HUES48 (cell line): Measurements from ENCODE around the gene MRPL21.
"Not testable (repeated sequence)": the region's sequence is repeated elsewhere in the genome, so short reads cannot be mapped to it uniquely, and the experiment has no call there.

ENCODE experiments used
- H3K27ac ChIP-seq: one replicate; pipeline ENCODE4 v1.7.0; 2013; ENCODE audit warnings: low read depth, low read length, inconsistent platforms
- H3K27me3 ChIP-seq: 2 replicates; pipeline ENCODE4 v1.6.1; 2013; ENCODE audit warnings: mild to moderate bottlenecking, low read length; ENCODE audit not compliant: control insufficient read depth, insufficient read depth
- H3K36me3 ChIP-seq: 2 replicates; pipeline ENCODE4 v1.6.1; 2013; ENCODE audit warnings: low read length; ENCODE audit not compliant: control insufficient read depth, insufficient read depth
- H3K4me1 ChIP-seq: 2 replicates; pipeline ENCODE4 v1.6.1; 2013; ENCODE audit warnings: mild to moderate bottlenecking, low read length; ENCODE audit not compliant: control insufficient read depth, insufficient read depth
- H3K4me3 ChIP-seq: 2 replicates; pipeline ENCODE4 v1.5.1; 2013; ENCODE audit warnings: mild to moderate bottlenecking, low read depth, low read length
- H3K9ac ChIP-seq: 2 replicates; pipeline ENCODE4 v1.6.1; 2013; ENCODE audit warnings: mild to moderate bottlenecking, low read depth, low read length, moderate library complexity
- H3K9me3 ChIP-seq: 2 replicates; pipeline ENCODE4 v1.6.1; 2013; ENCODE audit warnings: low read length; ENCODE audit not compliant: control insufficient read depth, insufficient read depth

The MRPL21 gene

DNA sequence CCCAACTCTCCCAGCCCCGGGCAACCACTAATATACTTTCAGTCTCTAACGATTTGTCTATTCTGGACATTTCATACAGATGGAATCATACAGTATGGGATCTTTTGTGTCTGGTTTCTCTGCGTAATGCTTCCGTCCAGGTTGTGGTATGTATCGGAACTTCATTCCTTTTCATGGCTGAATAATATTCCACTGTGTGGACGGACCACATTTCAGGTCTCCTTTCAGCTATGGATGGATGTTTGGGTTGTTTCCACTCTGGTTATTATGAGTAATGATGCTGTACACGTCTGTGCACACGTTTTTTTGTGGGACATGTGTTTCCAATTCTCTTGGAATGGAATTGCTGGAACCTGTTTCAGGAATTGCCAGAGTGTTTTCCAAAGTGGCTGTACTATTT lies 44.5 kb downstream of the MRPL21 start:
- Histone ChIP-seq H3K4me1 (no peaks in the 10 kb centered on the region; the same call in 1 of the 2 replicates), H3K27me3 (peaks cover 12% of the 10 kb centered on the region), H3K9me3 (no peaks in the 10 kb centered on the region), H3K4me3 (no peak overlapping the region), H3K9ac (no peak overlapping the region), H3K36me3 (no peaks in the 10 kb centered on the region), H3K27ac (no peak overlapping the region)

DNA sequence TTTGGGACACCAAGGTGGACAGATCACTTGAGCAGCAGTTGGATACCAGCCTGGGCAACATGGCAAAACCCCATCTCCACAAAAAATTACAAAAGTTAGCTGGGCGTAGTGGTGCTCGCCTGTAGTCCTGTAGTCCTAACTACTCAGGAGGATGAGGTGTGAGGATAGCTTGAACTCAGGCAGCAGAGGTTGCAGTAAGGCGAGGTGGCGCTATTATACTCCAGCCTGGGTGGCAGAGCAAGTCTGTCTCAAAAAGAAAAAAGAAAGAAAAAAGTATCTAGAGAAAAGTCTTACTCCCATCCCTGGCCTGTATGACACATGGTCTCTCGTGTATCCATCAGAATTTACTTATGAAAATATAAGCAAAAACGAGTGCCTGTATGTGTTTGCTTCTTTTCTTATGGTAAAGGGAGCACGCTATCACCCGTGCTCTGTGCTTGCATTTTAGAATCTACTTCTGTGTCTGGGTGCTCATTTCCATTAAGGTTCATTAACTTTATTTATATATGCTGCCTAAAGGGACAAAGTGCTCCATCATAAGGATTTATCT lies 46.5 kb downstream of the MRPL21 start:
- no peak overlapping the region for H3K9ac ChIP-seq
- H3K36me3 ChIP-seq, result no peaks in the 10 kb centered on the region
- peaks cover 20% of the 10 kb centered on the region for H3K27me3 ChIP-seq
- no peaks in the 10 kb centered on the region; the same call in 1 of the 2 replicates for H3K4me1 ChIP-seq
- H3K27ac ChIP-seq, result no peak overlapping the region
- H3K9me3 ChIP-seq, result no peaks in the 10 kb centered on the region
- no peak overlapping the region for H3K4me3 ChIP-seq

DNA sequence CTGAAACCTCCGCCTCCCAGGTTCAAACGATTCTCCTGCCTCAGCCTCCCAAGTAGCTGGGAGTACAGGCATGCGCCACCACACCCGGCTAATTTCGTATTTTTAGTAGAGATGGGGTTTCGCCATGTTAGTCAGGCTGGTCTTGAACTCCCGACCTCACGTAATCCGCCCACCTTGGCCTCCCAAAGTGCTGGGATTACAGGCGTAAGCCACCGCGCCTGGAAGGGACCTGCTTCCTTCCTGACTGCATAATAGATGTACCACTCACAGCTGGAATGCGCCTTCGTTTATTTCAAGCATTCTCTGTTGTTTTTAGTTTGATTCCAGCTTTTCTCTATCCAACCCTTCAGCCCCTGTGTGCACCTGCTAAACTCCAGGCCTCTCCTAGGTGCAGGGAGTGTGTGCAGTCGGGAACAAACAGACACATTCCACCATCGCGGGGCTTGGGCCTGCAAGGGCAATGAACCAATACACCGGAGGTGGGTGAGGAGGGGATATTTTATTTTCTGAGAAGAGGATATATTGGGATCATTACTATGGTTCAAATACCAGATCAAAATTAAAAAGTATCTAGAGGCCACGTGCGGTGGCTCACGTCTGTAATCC lies 47.1 kb downstream of the MRPL21 start:
- H3K27me3 ChIP-seq, result peaks cover 20% of the 10 kb centered on the region
- H3K4me1 ChIP-seq, H3K27ac ChIP-seq, H3K4me3 ChIP-seq, H3K36me3 ChIP-seq, H3K9ac ChIP-seq, H3K9me3 ChIP-seq: not testable (repeated sequence)

DNA sequence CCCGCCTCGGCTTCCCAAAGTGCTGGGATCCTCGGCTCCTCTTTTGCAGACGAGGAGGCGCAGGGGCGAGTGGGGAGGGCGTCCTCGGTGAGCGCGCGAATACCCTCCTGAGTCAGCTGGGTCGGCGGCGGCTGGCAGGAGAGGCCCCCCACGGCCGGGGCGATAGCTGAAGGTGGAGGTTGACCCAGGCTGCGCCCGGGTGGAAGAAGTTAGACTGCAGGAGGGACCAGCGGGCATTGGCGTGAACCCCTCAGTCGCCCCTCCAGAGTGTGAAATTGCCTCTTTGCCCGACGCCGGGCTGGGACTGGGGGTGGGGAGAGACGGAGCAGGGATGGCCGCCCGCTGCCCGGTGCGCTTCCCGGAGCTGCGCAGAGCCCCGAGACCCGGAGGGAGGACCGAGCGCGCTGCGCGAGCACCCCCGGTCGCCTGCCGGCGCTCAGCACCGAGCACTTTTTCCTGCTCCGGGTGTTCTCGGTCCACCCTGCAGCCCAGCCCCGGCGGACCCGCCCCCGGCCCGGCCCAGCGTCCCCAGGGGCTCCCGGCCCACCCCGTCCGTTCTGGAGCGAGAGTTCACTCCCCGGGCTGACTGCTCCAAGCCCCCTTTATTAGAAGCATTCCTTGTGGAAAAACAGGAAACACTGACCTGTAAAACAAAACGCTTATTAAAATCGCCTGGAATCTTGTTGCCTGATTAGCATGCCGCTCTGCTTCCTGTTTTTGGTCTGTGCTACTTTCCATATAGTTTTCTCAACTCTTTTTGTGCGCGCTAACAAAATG lies 48.2 kb downstream of the MRPL21 start:
- H3K27ac ChIP-seq, result peak overlapping the region; percentile 5
- H3K4me1 ChIP-seq, result no peaks in the 10 kb centered on the region; the same call in 1 of the 2 replicates
- peaks cover 20% of the 10 kb centered on the region for H3K27me3 ChIP-seq
- no peaks in the 10 kb centered on the region for H3K36me3 ChIP-seq
- no peaks in the 10 kb centered on the region for H3K9me3 ChIP-seq
- no peak overlapping the region for H3K9ac ChIP-seq
- H3K4me3 ChIP-seq, result peak overlapping the region; percentile 77

DNA sequence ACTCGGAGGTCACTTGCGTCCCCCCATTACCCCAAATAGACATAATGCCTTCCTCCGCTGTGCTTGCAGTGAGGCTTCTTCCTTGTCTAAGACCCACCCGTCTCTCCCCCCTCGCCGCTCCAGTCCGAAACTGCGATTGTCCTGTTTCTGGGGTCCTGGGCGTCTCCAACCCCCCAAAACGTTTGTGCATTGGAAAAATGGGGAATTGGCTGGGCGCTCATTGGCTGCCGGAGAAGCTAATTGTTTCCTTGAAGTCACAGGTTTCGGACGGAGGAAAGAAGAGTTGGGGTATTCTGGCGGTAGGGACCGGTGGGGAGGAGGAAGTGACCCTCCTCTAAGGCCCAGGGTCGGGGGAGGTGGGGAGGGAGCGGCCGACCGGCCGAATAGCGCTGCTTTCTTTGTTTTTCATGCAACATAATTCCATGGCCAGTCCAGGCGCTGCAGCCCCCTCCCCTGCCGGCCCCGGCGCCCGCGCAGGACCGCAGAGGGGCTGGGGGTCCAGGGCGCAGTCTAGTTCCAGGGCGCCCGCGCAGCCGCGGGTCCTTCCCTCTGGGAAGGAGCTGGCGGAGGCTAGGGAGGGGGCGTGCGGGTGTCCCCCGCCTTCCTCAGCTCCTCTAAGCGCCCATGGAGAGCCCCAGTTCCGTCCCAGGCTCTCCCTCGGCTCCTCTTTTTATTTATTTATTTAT lies 49.2 kb downstream of the MRPL21 start:
- Histone ChIP-seq H3K9ac (no peak overlapping the region), H3K27ac (no peak overlapping the region), H3K27me3 (peaks cover 20% of the 10 kb centered on the region), H3K36me3 (no peaks in the 10 kb centered on the region), H3K4me3 (peak overlapping the region; percentile 77), H3K4me1 (no peaks in the 10 kb centered on the region; the same call in 1 of the 2 replicates), H3K9me3 (no peaks in the 10 kb centered on the region)

DNA sequence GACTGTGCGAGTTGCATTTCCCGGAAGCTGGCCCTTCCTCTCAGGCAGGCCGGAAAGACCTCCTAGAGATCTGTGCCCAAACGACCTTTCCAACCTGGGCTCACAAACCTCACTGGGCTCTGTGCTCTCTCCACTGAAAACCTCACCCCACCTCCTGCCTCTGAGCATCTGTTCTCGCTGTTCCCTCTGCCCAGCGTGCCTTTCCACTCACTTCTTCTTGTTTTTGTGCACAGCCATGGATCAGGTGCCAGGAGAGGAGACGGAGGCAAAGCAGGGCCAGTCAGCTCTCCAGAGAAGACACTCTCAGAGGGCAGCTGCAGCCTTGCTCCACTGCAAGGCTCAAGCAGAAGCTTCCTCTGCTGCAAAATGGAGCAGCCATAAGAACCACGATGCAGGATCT lies 51.0 kb downstream of the MRPL21 start:
- H3K9ac ChIP-seq, result no peak overlapping the region

DNA sequence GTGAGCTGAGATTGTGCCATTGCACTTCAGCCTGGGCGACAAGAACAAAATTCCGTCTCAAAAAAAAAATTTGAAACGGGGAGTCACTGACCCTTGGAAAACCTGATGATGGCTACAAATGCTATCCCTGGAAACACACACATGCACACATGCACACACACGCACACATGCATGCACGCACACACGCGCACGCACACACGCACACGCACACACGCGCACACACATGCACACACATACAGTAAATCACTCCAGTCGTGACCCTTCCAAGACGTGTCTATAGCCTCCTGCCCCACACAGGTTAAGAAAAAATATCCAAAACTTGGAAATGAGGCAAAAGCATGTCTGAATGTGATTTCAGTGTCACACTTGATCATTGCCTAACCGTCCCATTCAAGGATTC lies 55.2 kb downstream of the MRPL21 start:
- Histone ChIP-seq H3K27me3 (peaks cover 26% of the 10 kb centered on the region), H3K27ac (no peak overlapping the region), H3K4me1 (peaks cover 10% of the 10 kb centered on the region; the same call in 1 of the 2 replicates), H3K4me3 (no peak overlapping the region), H3K9me3 (no peaks in the 10 kb centered on the region), H3K9ac (no peak overlapping the region), H3K36me3 (no peaks in the 10 kb centered on the region)

More for the DNA sequence above, 51.0 kb downstream of the MRPL21 start:
- Histone ChIP-seq H3K27me3 (peaks cover 20% of the 10 kb centered on the region), H3K27ac (no peak overlapping the region), H3K9me3 (no peaks in the 10 kb centered on the region), H3K4me3 (no peak overlapping the region), H3K4me1 (no peaks in the 10 kb centered on the region; the same call in 1 of the 2 replicates), H3K36me3 (no peaks in the 10 kb centered on the region)

DNA sequence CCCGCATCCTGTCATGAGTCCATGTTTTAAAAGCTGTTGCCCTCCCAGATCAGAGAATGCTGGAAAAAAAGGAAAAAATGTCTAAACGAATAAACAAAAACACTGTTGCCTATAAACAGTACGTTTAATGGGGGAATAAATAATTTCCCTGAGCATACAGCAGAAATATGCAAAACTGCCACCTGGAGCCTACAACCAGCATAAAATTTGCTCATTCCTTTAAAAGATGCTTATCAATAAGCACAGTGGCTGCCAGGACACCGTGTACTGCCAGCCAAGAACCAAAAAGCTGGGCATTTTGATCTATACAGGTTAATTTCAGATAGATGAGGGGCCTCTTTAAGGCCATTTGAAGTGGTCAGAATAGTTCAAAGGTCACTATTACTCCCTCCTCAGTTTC lies 56.2 kb downstream of the MRPL21 start:
- H3K36me3 ChIP-seq, result no peaks in the 10 kb centered on the region

DNA sequence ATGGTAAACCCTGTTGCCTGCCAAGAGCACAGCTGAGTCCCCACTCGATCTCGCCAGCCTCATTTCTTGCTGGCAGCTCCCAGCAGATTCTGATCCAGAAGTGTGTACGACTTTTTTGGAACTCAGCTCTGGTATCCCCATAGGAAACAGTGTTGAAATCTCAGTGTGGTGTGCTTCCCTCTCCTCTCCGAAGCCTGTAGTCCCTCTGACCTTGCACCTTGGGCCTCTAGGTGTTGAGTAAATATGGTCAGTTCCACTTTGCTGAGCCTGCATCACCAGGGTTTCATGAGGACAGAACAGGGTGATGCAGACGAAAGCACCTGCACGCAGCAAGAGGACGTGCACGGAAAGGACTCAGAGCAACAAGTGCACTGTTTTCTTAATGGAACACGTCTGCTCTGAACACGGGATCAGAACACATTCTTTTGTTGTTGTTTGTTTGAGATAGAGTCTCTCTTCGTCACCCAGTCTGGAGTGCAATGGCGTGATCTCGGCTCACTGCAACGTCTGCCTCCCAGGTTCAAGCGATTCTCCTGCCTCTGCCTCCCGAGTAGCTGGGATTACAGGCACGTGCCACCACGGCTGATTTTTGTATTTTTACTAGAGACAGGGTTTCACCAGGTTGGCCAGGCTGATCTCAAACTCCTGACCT lies 58.2 kb downstream of the MRPL21 start:
- Histone ChIP-seq H3K9me3 (no peaks in the 10 kb centered on the region), H3K9ac (no peak overlapping the region), H3K4me3 (no peak overlapping the region), H3K27me3 (peaks cover 51% of the 10 kb centered on the region), H3K36me3 (no peaks in the 10 kb centered on the region), H3K4me1 (peaks cover 15% of the 10 kb centered on the region; the same call in 1 of the 2 replicates), H3K27ac (no peak overlapping the region)

More for the DNA sequence above, 56.2 kb downstream of the MRPL21 start:
- H3K9me3 ChIP-seq, result no peaks in the 10 kb centered on the region
- no peak overlapping the region for H3K4me3 ChIP-seq
- H3K4me1 ChIP-seq, result peaks cover 15% of the 10 kb centered on the region; the same call in 1 of the 2 replicates
- no peak overlapping the region for H3K9ac ChIP-seq
- H3K27me3 ChIP-seq, result peaks cover 36% of the 10 kb centered on the region
- no peak overlapping the region for H3K27ac ChIP-seq

DNA sequence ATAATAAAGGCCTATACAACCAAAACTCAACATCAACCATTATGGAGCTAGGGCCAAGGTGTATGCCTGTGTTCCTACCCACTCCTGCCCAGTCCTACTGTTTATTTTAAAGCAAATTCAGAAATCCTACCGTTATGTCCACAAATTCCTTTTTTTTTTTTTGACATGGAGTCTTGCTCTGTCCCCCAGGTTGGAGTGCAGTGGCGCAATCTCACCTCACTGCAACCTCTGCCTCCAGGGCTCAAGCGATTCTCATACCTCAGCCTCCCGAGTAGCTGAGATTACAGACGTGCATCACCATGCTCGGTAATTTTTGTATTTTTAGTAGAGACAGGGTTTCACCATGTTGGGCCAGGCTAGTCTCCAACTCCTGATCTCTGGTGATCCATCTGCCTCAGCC lies 58.8 kb downstream of the MRPL21 start:
- H3K9ac ChIP-seq, result no peak overlapping the region
- no peak overlapping the region for H3K27ac ChIP-seq
- no peaks in the 10 kb centered on the region for H3K36me3 ChIP-seq
- peaks cover 53% of the 10 kb centered on the region for H3K27me3 ChIP-seq
- H3K4me3 ChIP-seq, result no peak overlapping the region
- no peaks in the 10 kb centered on the region for H3K9me3 ChIP-seq
- H3K4me1 ChIP-seq, result peaks cover 22% of the 10 kb centered on the region; the same call in 1 of the 2 replicates
